ENCODE data around the gene FAM229B. TPM values are rescaled to one million over a fixed set of nuclear protein-coding genes. Genes with fewer than 3 reads are reported as not detected.

The FAM229B gene
- total RNA-seq, 4 donors from 2014 or later: 10.6 to 23.3 (median 14.1) TPM

DNA sequence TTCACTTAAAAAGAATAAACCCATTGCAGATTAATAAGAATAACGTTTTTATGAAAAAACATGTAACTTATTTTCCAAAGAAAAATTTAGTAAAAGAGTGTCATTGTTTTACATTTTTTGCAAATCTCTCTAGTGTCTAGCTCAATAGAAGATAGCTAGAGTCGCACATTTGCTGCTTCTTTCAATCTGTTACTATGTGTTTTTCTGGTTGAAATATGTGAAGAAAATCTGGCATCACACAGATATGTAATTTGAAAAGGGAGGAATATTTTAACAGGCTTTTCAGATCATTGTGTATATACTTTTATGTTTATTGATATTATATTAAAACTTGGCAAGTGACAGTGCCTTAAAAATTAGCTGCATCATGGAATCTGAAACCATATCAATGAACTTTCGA is 24.4 kb upstream of the FAM229B start:
- Histone ChIP-seq H3K4me1 (peaks cover 0 to 7% (median 0%) of the 10 kb centered on the region in 4 donors), H3K27me3 (no peaks in the 10 kb centered on the region), H3K4me3 (no peak overlapping the region), H3K36me3 (no peaks in the 10 kb centered on the region), H3K27ac (replicated peaks in 1 of 4) (no peak overlapping the region), H3K9me3 (no peaks in the 10 kb centered on the region)
- WGBS: 90% methylated on average over 3 of the region's 3 CpGs
- TF ChIP-seq, protein P1, sequence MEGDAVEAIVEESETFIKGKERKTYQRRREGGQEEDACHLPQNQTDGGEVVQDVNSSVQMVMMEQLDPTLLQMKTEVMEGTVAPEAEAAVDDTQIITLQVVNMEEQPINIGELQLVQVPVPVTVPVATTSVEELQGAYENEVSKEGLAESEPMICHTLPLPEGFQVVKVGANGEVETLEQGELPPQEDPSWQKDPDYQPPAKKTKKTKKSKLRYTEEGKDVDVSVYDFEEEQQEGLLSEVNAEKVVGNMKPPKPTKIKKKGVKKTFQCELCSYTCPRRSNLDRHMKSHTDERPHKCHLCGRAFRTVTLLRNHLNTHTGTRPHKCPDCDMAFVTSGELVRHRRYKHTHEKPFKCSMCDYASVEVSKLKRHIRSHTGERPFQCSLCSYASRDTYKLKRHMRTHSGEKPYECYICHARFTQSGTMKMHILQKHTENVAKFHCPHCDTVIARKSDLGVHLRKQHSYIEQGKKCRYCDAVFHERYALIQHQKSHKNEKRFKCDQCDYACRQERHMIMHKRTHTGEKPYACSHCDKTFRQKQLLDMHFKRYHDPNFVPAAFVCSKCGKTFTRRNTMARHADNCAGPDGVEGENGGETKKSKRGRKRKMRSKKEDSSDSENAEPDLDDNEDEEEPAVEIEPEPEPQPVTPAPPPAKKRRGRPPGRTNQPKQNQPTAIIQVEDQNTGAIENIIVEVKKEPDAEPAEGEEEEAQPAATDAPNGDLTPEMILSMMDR (IDR thresholded peaks at IDR 0.05): no peak
- no peak for TF ChIP-seq POLR2A (IDR thresholded peaks at IDR 0.05; ENCODE audit: low read depth)
- no peak for TF ChIP-seq EP300 (IDR thresholded peaks at IDR 0.05)
- no peak for TF ChIP-seq POLR2AphosphoS5 (IDR thresholded peaks at IDR 0.05)
- intact Hi-C loops (cut with DNase I): no loop called here
- no peak for DNase-seq (ENCODE audit: extremely low spot score)

DNA sequence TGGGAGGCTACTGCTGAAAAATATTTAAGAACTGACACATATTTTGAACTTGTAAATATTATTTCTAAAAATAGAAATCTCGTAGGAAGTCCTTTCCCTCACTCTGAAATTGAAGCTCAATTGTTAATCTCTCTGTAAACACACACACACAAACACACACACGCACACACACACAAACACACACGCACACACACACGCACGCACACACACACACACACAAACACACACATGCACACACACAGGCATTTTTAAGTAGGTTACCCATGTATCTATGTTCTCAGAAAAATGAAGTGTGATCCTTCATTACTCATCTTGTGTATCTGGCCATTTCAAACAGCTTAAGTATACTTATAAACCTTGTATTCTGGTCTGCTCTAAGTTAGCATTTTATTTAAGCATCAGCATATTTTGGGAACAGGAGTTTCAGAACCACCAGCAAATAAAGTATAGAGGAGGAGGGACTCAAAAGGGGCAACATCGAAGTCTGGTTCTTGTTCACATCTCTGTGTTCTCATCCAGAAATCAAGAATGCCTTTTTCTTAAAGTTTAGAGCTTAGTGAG is 21.9 kb upstream of the FAM229B start:
- Histone ChIP-seq H3K4me3 (no peak overlapping the region), H3K27me3 (no peaks in the 10 kb centered on the region), H3K4me1 (peaks cover 0 to 12% (median 2%) of the 10 kb centered on the region in 4 donors), H3K9me3 (no peaks in the 10 kb centered on the region), H3K27ac (replicated peaks in 1 of 4) (no peak overlapping the region), H3K36me3 (peaks cover 0 to 18% (median 5%) of the 10 kb centered on the region in 4 donors)
- WGBS: 61% methylated on average over 6 of the region's 6 CpGs
- TF ChIP-seq, protein P1 (IDR thresholded peaks at IDR 0.05): no peak
- TF ChIP-seq POLR2A (IDR thresholded peaks at IDR 0.05; ENCODE audit: low read depth) (no peak), POLR2AphosphoS5 (IDR thresholded peaks at IDR 0.05) (no peak), EP300 (IDR thresholded peaks at IDR 0.05) (no peak)
- no peak for DNase-seq (ENCODE audit: extremely low spot score)
- intact Hi-C loops (cut with DNase I): no loop called here

DNA sequence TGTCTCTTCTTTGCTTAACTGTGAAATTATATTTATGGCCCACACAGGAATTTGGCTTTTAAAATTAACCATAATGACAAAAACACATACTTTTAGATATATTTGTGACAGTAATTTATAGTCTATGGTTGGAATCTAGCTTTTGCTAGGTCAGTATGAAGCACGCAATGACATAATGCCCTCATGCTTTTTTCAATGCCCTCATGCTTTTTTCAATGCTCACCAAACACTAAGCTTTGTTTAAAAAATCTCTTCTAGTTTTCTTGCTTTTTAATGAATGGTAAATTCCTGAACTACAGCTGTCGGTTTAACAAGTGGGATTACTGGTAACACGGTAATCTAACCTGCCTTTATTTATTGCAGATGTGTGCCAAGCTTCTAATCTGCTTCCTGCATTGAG is 20.8 kb upstream of the FAM229B start:
- 88% methylated on average over 3 of the region's 3 CpGs for WGBS
- no peaks in the 10 kb centered on the region for H3K27me3 ChIP-seq
- no peak overlapping the region for H3K4me3 ChIP-seq
- intact Hi-C loops (cut with DNase I): no loop called here
- TF ChIP-seq, protein P1 (IDR thresholded peaks at IDR 0.05): no peak
- TF ChIP-seq EP300 (IDR thresholded peaks at IDR 0.05): no peak
- no peak for TF ChIP-seq POLR2A (IDR thresholded peaks at IDR 0.05; ENCODE audit: low read depth)
- TF ChIP-seq POLR2AphosphoS5 (IDR thresholded peaks at IDR 0.05): no peak
- DNase-seq (ENCODE audit: extremely low spot score): no peak
- no peaks in the 10 kb centered on the region for H3K9me3 ChIP-seq
- H3K4me1 ChIP-seq: peaks cover 0 to 12% (median 2%) of the 10 kb centered on the region in 4 donors
- H3K36me3 ChIP-seq: peaks cover 4 to 29% (median 12%) of the 10 kb centered on the region in 4 donors
- H3K27ac ChIP-seq (replicated peaks in 1 of 4): no peak overlapping the region

DNA sequence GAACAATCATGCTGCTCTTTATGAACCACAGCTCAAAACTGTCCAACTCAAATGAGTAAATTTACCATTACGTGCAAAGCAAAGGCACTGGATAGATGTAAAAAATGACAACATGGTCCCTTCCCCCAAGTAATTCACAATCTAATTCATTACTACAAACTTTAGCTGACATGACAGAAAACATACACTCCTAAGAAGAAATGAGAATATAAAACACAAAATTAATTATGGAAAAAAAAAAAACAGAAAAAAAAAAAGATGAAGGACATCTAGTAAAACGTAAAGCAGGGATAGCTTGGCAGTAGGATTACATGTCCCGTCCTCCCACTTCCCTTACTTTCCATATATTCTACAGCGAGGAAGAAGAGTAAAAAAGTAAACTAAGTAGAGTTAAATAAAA is 5.8 kb upstream of the FAM229B start:
- Histone ChIP-seq H3K4me3 (no peak overlapping the region), H3K27ac (replicated peaks in 1 of 4) (no peak overlapping the region), H3K9me3 (no peaks in the 10 kb centered on the region), H3K36me3 (peaks cover 0 to 62% (median 27%) of the 10 kb centered on the region in 4 donors), H3K27me3 (no peaks in the 10 kb centered on the region), H3K4me1 (peaks cover 4 to 13% (median 11%) of the 10 kb centered on the region in 4 donors)
- WGBS: 87% methylated on average over 4 of the region's 4 CpGs
- DNase-seq (ENCODE audit: extremely low spot score): no peak
- TF ChIP-seq EP300 (IDR thresholded peaks at IDR 0.05) (no peak), POLR2A (IDR thresholded peaks at IDR 0.05; ENCODE audit: low read depth) (no peak), POLR2AphosphoS5 (IDR thresholded peaks at IDR 0.05) (no peak)
- TF ChIP-seq, protein P1 (IDR thresholded peaks at IDR 0.05): no peak
- intact Hi-C loops (cut with DNase I): loop anchor here (10.0 kb wide), 2 partner anchors 233 to 293 kb away; no protein-coding TSS in a partner anchor
